ENCODE data around the gene CENPT. TPM values are rescaled to one million over a fixed set of nuclear protein-coding genes. Genes with fewer than 3 reads are reported as not detected.
"Not testable (repeated sequence)": the region's sequence is repeated elsewhere in the genome, so short reads cannot be mapped to it uniquely, and the experiment has no call there.

CENPT gene
- polyA plus RNA-seq, 3 donors = 37.3 to 44.4 (median 40.6) TPM

- no peak for DNase-seq (ENCODE audit: low read depth in 3 of 3, low spot score in 2 of 3)
Measured at GRCh38 chr16:67877064-67877463, 29.6 kb upstream of the CENPT start.

GRCh38 chr16:67874372-67874771 lies 26.9 kb upstream of the CENPT start:
- DNase-seq (ENCODE audit: low read depth in 3 of 3, low spot score in 2 of 3) = no peak

DNA sequence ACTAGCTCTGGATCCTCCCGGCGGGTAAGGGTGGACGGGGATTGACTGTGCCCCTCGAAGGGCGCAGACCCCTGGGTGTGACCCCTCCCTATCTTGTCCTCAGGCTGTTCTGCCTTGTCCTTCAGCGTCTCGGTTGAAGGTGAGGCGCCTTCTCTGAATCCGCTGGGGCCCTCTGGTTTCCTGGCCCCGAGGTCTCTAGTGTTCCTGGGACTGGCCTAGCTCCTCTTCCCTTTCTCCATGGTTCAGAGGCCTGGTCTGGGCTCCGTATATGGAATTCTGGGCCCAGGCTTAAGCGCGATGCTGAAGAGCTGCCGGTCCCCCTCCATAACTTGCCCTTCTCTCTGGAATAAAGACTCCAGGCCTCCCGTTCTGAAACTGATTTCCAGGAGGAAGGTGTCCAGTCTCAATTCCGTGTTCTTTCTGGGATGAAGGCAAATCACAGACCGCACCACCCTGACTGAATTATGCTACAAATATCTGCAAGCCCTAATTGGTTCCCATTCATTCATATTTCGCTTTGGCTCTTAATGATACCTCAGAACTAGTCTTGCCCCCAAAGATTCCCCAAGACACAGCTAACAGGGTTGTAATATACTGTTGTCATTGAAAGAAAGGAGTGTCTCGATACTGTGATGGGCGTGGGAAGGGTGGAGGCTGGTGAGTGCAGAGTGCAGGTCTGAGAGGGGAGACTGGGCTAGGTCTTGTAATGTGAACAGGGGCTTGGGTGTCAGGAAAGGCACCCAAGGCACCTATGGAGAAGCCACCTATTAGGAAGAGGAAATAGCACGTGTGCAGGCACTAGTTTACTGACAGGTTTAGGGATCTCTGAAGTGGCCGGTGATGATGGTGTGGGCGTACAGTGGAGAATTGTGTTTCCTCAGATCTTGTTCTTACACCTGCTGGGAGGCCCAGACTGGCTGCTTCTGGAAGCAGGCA lies 26.2 kb upstream of the CENPT start:
- no peak for DNase-seq (ENCODE audit: low read depth in 3 of 3, low spot score in 2 of 3)

GRCh38 chr16:67872631-67873434 lies 25.3 kb upstream of the CENPT start, which contains the start of gene EDC4:
TSS of gene EDC4 (plus strand) at chr16:67873052. CDS start at chr16:67873262, 210 bp downstream.
- DNase-seq (ENCODE audit: low read depth in 3 of 3, low spot score in 2 of 3) = no peak

DNA sequence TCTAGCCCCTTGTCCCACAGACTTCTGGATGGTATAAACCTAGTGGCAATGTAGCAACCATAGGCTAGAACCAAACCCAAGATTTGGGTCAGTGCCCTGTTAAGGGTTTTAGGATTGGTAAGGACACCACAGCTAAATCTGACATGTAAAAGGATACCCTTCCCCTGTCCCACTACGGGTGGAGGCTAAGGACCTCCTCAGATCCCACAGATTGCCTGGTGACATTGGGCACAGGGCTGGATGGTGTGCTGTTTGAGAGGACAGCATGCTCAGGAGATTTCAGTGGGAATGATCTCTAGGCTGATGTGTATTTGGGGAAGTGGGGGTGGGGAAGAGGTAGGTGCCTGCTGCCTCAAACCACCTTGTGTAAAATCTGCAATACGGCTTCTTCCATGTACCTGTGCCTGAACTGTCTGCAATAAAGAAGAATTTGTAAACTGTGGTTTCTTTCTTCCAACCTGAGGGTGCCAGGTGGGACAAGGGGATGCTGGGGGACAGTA lies 24.7 kb upstream of the CENPT start:
- no peak for DNase-seq (ENCODE audit: low read depth in 3 of 3, low spot score in 2 of 3)

DNA sequence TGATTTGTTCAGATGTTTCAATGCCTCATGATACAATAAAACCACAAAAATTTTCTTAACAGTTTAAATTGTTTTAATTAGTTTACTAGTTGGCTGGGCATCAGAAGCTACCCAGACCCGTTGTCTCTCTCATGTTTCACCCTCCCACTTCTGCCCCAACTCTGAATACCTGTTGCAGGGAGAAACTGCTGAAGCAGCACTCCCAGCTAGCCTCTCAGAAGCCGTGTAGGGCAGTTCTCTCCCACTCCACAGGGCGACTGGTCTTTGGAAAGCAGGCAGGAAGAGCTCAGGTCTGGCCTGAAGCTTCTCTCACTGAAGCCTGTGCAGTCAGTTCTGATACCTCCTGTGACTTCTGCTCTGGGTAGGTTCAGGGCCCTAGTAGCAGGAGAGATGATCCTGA lies 23.8 kb upstream of the CENPT start:
- no peak for DNase-seq (ENCODE audit: low read depth in 3 of 3, low spot score in 2 of 3)

- no peak for DNase-seq (ENCODE audit: low read depth in 3 of 3, low spot score in 2 of 3)
Measured at GRCh38 chr16:67869653-67870052, 22.2 kb upstream of the CENPT start.

DNA sequence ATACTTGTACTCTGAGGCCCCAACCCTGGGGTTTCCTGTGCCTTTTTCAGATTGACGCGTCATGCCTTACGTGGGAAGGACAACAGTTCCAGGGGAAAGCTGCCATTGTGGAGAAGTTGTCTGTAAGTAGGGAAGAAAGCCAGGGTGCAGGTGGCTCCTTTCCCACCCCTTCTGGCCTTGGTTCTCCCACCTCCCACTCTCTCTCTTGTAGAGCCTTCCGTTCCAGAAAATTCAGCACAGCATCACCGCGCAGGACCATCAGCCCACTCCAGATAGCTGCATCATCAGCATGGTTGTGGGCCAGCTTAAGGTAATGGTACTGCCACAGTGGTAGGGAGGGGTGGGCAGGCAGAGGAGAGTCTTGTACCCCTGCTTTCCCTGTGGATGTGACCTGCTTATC lies 20.8 kb upstream of the CENPT start:
- no peak for DNase-seq (ENCODE audit: low read depth in 3 of 3, low spot score in 2 of 3)

- DNase-seq (ENCODE audit: low read depth in 3 of 3, low spot score in 2 of 3) = no peak
Measured at GRCh38 chr16:67865318-67865717, 17.8 kb upstream of the CENPT start.

DNA sequence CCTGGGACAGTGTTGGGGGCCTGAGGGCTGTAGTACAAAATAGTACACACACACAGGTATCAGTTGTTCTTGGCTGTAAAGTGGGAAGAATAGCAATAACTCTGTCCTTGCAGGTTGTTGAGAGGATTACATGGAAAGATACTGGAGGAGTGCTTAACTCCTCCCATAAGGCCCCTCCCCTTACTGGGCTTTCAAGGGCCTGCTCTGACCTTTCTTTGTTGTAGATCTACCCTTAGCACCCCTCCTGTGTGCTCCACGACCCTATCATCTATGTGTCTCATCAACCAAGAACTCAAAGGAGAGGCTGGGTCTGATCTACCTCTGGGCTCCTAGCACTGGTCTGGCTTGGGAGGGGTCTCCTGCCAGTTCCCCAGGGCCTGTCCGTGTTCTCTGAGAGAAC lies 17.1 kb upstream of the CENPT start:
- DNase-seq (ENCODE audit: low read depth in 3 of 3, low spot score in 2 of 3) = no peak

GRCh38 chr16:67864044-67864443 lies 16.6 kb upstream of the CENPT start:
- DNase-seq (ENCODE audit: low read depth in 3 of 3, low spot score in 2 of 3) = not testable (repeated sequence)

- DNase-seq (ENCODE audit: low read depth in 3 of 3, low spot score in 2 of 3) = no peak
Measured at GRCh38 chr16:67862623-67863583, 15.4 kb upstream of the CENPT start.

DNA sequence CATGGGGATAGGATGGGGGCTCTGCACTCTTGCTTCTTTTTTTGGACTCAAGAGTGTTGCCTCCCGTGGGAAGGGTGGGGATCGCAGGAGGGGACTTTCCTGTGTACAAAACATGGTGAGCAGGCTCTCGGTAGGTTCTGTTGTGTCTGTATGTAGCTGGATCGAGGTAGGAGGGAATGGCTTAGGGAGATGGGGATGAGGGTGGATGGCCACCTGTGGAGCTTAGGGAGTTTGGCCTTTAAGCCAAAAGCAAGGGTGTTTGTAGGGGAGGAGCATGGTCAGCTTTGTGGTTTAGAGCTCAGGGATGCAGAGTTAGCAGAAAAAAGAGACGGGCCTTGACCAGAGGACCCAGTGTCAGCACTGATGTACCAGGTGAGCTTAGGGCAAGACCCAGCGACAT lies 14.4 kb upstream of the CENPT start:
- no peak for DNase-seq (ENCODE audit: low read depth in 3 of 3, low spot score in 2 of 3)

DNA sequence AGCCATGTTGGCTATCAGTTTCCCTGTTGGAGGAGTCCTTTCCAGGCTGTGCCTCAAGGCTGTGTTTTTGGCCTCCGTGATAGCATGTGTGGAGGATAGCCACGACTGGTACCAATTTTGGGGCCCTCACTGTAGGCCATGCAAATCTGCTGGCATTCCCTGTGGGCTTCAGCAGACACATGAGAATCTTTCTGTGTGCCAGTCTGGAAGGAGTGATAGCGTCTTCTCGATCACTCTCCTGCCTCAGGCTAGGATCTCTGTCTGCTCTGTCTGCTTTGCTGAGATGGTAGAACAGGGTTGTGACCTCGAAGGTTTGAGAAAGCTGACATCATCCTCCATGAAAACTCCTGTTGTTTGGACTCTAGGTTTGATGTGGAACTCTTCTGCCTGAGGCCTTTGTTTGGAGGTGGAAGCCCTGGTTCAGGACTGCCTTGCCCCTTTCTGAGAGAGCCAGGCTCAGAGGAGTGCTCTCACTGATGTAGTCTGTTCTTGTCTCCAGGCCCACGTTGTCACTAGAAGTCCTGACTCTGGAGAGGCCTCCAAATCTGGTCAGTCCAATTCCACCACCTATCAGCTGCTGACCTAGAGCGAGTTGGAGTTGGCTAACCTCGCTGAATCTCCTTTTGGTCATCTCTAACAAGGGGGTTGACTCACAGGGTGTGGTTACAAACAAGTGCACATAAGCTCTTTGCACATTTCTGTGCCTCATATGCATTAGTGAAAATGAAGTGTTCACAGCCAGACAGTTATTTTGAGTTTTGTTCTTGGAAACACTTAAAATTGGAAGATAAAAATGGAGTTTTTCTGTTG lies 13.3 kb upstream of the CENPT start:
- DNase-seq (ENCODE audit: low read depth in 3 of 3, low spot score in 2 of 3) = no peak

- no peak for DNase-seq (ENCODE audit: low read depth in 3 of 3, low spot score in 2 of 3)
Measured at GRCh38 chr16:67858500-67858899, 11.0 kb upstream of the CENPT start.

- no peak for DNase-seq (ENCODE audit: low read depth in 3 of 3, low spot score in 2 of 3)
Measured at GRCh38 chr16:67857547-67858233, 10.2 kb upstream of the CENPT start.

DNA sequence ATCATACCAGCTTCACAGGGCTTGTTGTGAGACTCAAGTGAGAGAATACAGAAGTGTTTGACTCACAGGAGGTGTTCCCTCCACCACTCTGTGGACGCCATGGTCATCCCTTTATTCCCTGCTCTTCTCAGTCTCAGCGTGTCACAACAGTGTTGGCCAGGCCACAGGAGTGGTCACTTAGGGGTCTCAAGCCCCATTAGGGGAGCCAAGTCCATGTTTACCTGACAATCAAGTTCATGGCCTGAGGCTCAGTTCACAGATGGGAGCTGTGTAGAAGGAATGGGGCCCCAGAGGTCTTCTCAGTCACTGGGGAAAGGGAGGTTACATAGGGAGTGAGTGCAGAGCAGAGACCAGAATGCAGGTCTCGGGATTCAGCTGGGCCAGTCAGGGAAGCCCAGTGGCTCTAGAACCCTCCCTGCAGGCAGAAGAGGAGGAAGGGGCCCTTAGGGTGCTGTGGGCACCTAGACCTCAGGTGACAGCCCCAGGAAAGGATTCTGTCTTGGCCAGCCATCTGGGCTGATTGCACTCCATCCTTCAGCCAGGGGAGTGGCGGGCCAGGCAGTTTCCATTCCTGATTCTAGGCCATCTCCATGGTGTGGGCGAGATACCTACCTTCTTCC lies 9.5 kb upstream of the CENPT start:
- no peak for DNase-seq (ENCODE audit: low read depth in 3 of 3, low spot score in 2 of 3)

- no peak for DNase-seq (ENCODE audit: low read depth in 3 of 3, low spot score in 2 of 3)
Measured at GRCh38 chr16:67855789-67856188, 8.3 kb upstream of the CENPT start.
